ENCODE data around the gene SLC6A6. TPM values are rescaled to one million over a fixed set of nuclear protein-coding genes. Genes with fewer than 3 reads are reported as not detected.

The SLC6A6 gene
- total and polyA plus RNA-seq, 7 donors = 10.3 to 104 (median 36.2) TPM

- ATAC-seq = no peak
- intact Hi-C loops (cut with DNase I) = loop anchor here in 1 of 2 donors (2.0 kb wide), 1 partner anchor 19 kb away; the partner anchor contains the start of gene GRIP2
- Histone ChIP-seq H3K27ac (peak overlapping the region; percentile 94), H3K9me3 (no peaks in the 10 kb centered on the region), H3K36me3 (ENCODE audit: insufficient read depth in 1 of 2, low read depth in 1 of 2) (peaks cover 0 to 33% of the 10 kb centered on the region in 2 donors), H3K4me3 (peak overlapping the region; percentile 32), H3K4me1 (peaks cover 55% of the 10 kb centered on the region), H3K27me3 (ENCODE audit: insufficient read depth in 3 of 3, low read length in 2 of 3) (no peaks in the 10 kb centered on the region)
- WGBS, 3 donors = 54 to 71% (median 63%) methylated on average over 12 of the region's 12 CpGs
- peak in 1 of 2 donors; percentile 49 for DNase-seq
- TF ChIP-seq, protein P1, sequence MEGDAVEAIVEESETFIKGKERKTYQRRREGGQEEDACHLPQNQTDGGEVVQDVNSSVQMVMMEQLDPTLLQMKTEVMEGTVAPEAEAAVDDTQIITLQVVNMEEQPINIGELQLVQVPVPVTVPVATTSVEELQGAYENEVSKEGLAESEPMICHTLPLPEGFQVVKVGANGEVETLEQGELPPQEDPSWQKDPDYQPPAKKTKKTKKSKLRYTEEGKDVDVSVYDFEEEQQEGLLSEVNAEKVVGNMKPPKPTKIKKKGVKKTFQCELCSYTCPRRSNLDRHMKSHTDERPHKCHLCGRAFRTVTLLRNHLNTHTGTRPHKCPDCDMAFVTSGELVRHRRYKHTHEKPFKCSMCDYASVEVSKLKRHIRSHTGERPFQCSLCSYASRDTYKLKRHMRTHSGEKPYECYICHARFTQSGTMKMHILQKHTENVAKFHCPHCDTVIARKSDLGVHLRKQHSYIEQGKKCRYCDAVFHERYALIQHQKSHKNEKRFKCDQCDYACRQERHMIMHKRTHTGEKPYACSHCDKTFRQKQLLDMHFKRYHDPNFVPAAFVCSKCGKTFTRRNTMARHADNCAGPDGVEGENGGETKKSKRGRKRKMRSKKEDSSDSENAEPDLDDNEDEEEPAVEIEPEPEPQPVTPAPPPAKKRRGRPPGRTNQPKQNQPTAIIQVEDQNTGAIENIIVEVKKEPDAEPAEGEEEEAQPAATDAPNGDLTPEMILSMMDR (IDR thresholded peaks at IDR 0.05) = no peak
Measured at GRCh38 chr3:14521611-14522010, 119.2 kb downstream of the SLC6A6 start.

- WGBS, 3 donors = 14 to 22% (median 16%) methylated on average over 15 to 16 of the region's 16 CpGs
- Histone ChIP-seq H3K9me3 (no peaks in the 10 kb centered on the region), H3K4me3 (peak overlapping the region; percentile 32), H3K27ac (peak overlapping the region; percentile 94), H3K4me1 (peaks cover 61% of the 10 kb centered on the region), H3K27me3 (ENCODE audit: insufficient read depth in 3 of 3, low read length in 2 of 3) (no peaks in the 10 kb centered on the region), H3K36me3 (ENCODE audit: insufficient read depth in 1 of 2, low read depth in 1 of 2) (peaks cover 0 to 28% of the 10 kb centered on the region in 2 donors)
- intact Hi-C loops (cut with DNase I) = loop anchor here in 1 of 2 donors (2.0 kb wide), 1 partner anchor 19 kb away; the partner anchor contains the start of gene GRIP2
- peak; percentile 81 to 84 (median 82) for ATAC-seq
- TF ChIP-seq, protein P1 (IDR thresholded peaks at IDR 0.05) = no peak
- DNase-seq = peak; percentile 78 to 93
Measured at GRCh38 chr3:14522129-14522691, 119.8 kb downstream of the SLC6A6 start.

- Histone ChIP-seq H3K9me3 (no peaks in the 10 kb centered on the region), H3K4me1 (peaks cover 65% of the 10 kb centered on the region), H3K27ac (peak overlapping the region; percentile 94), H3K27me3 (ENCODE audit: insufficient read depth in 3 of 3, low read length in 2 of 3) (no peaks in the 10 kb centered on the region), H3K4me3 (no peak overlapping the region), H3K36me3 (ENCODE audit: insufficient read depth in 1 of 2, low read depth in 1 of 2) (peaks cover 0 to 22% of the 10 kb centered on the region in 2 donors)
- DNase-seq = peak in 1 of 2 donors; percentile 39
- ATAC-seq = no peak
- TF ChIP-seq, protein P1 (IDR thresholded peaks at IDR 0.05) = no peak
- intact Hi-C loops (cut with DNase I) = loop anchor here in 1 of 2 donors (2.0 kb wide), 1 partner anchor 18 kb away; the partner anchor contains the start of gene GRIP2
- WGBS, 3 donors = 54 to 70% (median 65%) methylated on average over 12 of the region's 12 CpGs
Measured at GRCh38 chr3:14522768-14523167, 120.4 kb downstream of the SLC6A6 start.

DNA sequence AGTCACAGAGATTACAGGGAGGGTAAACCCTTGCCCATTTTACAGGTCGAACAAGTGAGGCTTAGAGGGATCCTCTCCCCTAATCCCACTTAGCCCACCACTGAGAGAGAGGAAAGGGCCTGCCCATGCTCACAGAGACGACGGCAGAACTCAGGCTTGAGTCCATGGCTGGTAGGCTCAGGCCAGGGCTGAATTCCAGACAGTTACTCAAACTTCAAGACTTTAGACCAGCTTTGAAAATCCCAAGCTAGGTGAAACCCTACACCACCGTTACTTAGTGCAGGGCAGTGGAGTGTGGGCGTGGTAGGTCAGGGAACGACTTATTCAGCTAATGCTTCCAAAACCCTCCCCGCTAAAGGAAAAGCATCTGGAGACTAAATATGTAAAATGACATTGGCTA lies 121.4 kb downstream of the SLC6A6 start:
- H3K4me3 ChIP-seq = no peak overlapping the region
- peaks cover 0 to 16% of the 10 kb centered on the region in 2 donors for H3K36me3 ChIP-seq (ENCODE audit: insufficient read depth in 1 of 2, low read depth in 1 of 2)
- intact Hi-C loops (cut with DNase I) = loop anchor here (2.0 kb wide), 2 partner anchors 15 to 17 kb away; partner anchors contain the start of gene GRIP2 (in 1 of the 2)
- peak overlapping the region; percentile 94 for H3K27ac ChIP-seq
- no peaks in the 10 kb centered on the region for H3K9me3 ChIP-seq
- DNase-seq (peak in 1 of 2 donors; percentile 62), ATAC-seq (peak; percentile 20 to 60 (median 34))
- WGBS, 3 donors = 21 to 25% (median 23%) methylated on average over 7 of the region's 7 CpGs
- TF ChIP-seq, protein P1 (IDR thresholded peaks at IDR 0.05) = no peak
- H3K4me1 ChIP-seq = peaks cover 69% of the 10 kb centered on the region
- no peaks in the 10 kb centered on the region for H3K27me3 ChIP-seq (ENCODE audit: insufficient read depth in 3 of 3, low read length in 2 of 3)
